CD14-positive monocyte (primary cell): Measurements from ENCODE around the gene CDC42BPG. TPM values are rescaled to one million over a fixed set of nuclear protein-coding genes. Genes with fewer than 3 reads are reported as not detected.

Experiments used
- DNase-seq, 3 donors: peaks; one replicate each; pipeline ENCODE4 v3.0.0-alpha.2; 2011 to 2022
- H2AFZ ChIP-seq: 2 replicates; pipeline ENCODE4 v1.6.0; 2012; ENCODE audit warnings: mild to moderate bottlenecking, low read depth, low read length, inconsistent platforms; ENCODE audit not compliant: insufficient read depth, poor library complexity, severe bottlenecking
- H3K27ac ChIP-seq, 2 donors: 1 replicate in 1 of 2; 2 replicates in 1 of 2; pipeline ENCODE4 v1.5.1; 2012 to 2013; ENCODE audit warnings: low read length in 2 of 2, control low read depth in 1 of 2, inconsistent platforms in 1 of 2, low read depth in 1 of 2, mild to moderate bottlenecking in 1 of 2
- H3K27me3 ChIP-seq, 2 donors: one replicate each; pipeline versions ENCODE4 v1.6.0 to v1.6.1; 2011 to 2013; ENCODE audit warnings: low read length in 2 of 2; ENCODE audit not compliant: control insufficient read depth in 2 of 2, insufficient read depth in 2 of 2
- H3K36me3 ChIP-seq, 2 donors: replicated peaks in 1 of 2; 1 replicate in 1 of 2; 2 replicates in 1 of 2; pipeline versions ENCODE4 v1.5.1 to v1.6.1; 2012 to 2013; ENCODE audit warnings: low read length in 2 of 2, control low read depth in 1 of 2, inconsistent platforms in 1 of 2, mild to moderate bottlenecking in 1 of 2; ENCODE audit not compliant: insufficient read depth in 2 of 2, control insufficient read depth in 1 of 2
- H3K4me1 ChIP-seq, 2 donors: 1 replicate in 1 of 2; 2 replicates in 1 of 2; pipeline versions ENCODE4 v1.5.1 to v1.6.1; 2012 to 2013; ENCODE audit warnings: low read length in 2 of 2, control low read depth in 1 of 2, inconsistent platforms in 1 of 2, mild to moderate bottlenecking in 1 of 2, moderate library complexity in 1 of 2; ENCODE audit not compliant: insufficient read depth in 2 of 2, control insufficient read depth in 1 of 2
- H3K4me2 ChIP-seq: replicated peaks from 2 replicates; pipeline ENCODE3; 2012; ENCODE audit warnings: low read length, moderate library complexity, mild to moderate bottlenecking; ENCODE audit not compliant: poor library complexity, severe bottlenecking; ENCODE audit errors: extremely low read depth
- H3K4me3 ChIP-seq, 3 experiments: fragments of 200-600 bp in 1 of 3; sonication (generic) in 1 of 3; replicated peaks in 1 of 3; 1 replicate in 2 of 3; 2 replicates in 1 of 3; pipeline ENCODE4 v1.5.1; 2011 to 2013; ENCODE audit warnings: low read length in 3 of 3, mild to moderate bottlenecking in 3 of 3, control low read depth in 2 of 3, low read depth in 2 of 3, inconsistent platforms in 1 of 3, moderate library complexity in 1 of 3
- H3K79me2 ChIP-seq: 2 replicates; pipeline ENCODE4 v1.6.0; 2012; ENCODE audit warnings: mild to moderate bottlenecking, control low read depth, inconsistent platforms, low read length, moderate library complexity; ENCODE audit not compliant: insufficient read depth
- H3K9ac ChIP-seq: 2 replicates; pipeline ENCODE4 v1.6.0; 2017; ENCODE audit warnings: low read length, mild to moderate bottlenecking; ENCODE audit not compliant: insufficient read depth, poor library complexity, severe bottlenecking
- H3K9me3 ChIP-seq, 2 donors: replicated peaks in 1 of 2; 1 replicate in 1 of 2; 2 replicates in 1 of 2; pipeline versions ENCODE4 v1.5.1 to v1.6.1; 2012 to 2013; ENCODE audit warnings: low read length in 2 of 2, control low read depth in 1 of 2; ENCODE audit not compliant: control insufficient read depth in 1 of 2, insufficient read depth in 1 of 2
- H4K20me1 ChIP-seq: 2 replicates; pipeline ENCODE4 v1.6.0; 2012; ENCODE audit warnings: mild to moderate bottlenecking, low read length, control low read depth, moderate library complexity; ENCODE audit not compliant: insufficient read depth
- H3K27ac Mint-ChIP-seq, 7 donors: one replicate each; pipeline ENCODE4 v1.8.0; 2020; ENCODE audit warnings: mild to moderate bottlenecking in 7 of 7, mixed read lengths in 7 of 7, moderate library complexity in 6 of 7, inconsistent platforms in 2 of 7
- H3K27me3 Mint-ChIP-seq, 3 donors: one replicate each; pipeline ENCODE4 v1.8.0; 2021 to 2022; ENCODE audit warnings: low read depth in 3 of 3, mild to moderate bottlenecking in 3 of 3, mixed read lengths in 3 of 3, moderate library complexity in 3 of 3, inconsistent platforms in 1 of 3
- H3K36me3 Mint-ChIP-seq, 2 donors: one replicate each; pipeline ENCODE4 v1.8.0; 2020; ENCODE audit warnings: mixed read lengths in 2 of 2, inconsistent platforms in 1 of 2, mild to moderate bottlenecking in 1 of 2
- H3K4me1 Mint-ChIP-seq: one replicate; pipeline ENCODE4 v1.8.0; 2020; ENCODE audit warnings: mild to moderate bottlenecking, mixed read lengths
- H3K4me3 Mint-ChIP-seq, 2 donors: one replicate each; pipeline ENCODE4 v1.8.0; 2020; ENCODE audit warnings: mild to moderate bottlenecking in 2 of 2, mixed read lengths in 2 of 2, moderate library complexity in 1 of 2
- H3K9me3 Mint-ChIP-seq, 7 donors: one replicate each; pipeline ENCODE4 v1.8.0; 2020 to 2022; ENCODE audit warnings: mixed read lengths in 7 of 7, mild to moderate bottlenecking in 6 of 7, moderate library complexity in 6 of 7, inconsistent platforms in 2 of 7
- WGBS: methylation state at CpG from one replicate; pipeline ENCODE4 v1.1.5; 2013; ENCODE audit warnings: missing lambda C conversion rate; ENCODE audit not compliant: insufficient coverage; 5-methylcytosine and 5-hydroxymethylcytosine counted together
- intact Hi-C, 2 donors: fragments of 100-400 bp; cut with micrococcal nuclease; formaldehyde crosslinking; loops; one replicate each; pipeline versions ENCODE4 v1.15.0 to v1.15.1; 2023
- polyA plus RNA-seq, 3 donors: library from polyadenylated mRNA; depleted of rRNA in 1 of 3; unstranded in 2 of 3; stranded (reverse) in 1 of 3; fragments of 300-500 nt in 2 of 3; fragments of >200 nt in 1 of 3; fragmentation: Illumina TruSeq in 2 of 3; gene quantifications; 1 replicate in 2 of 3; 2 replicates in 1 of 3; pipeline ENCODE4 v1.2.3, GENCODE V29; 2012 to 2021
- TF ChIP-seq, protein P1 (sequence below): fragments of 200-600 bp; IDR thresholded peaks from one replicate; pipeline ENCODE4 v1.8.0; 2022; ENCODE audit warnings: antibody characterized with exemption, mild to moderate bottlenecking

The CDC42BPG gene
- polyA plus RNA-seq, 3 donors, result 0.23 TPM; not detected in 2

- Histone ChIP-seq H4K20me1 (peaks cover 78% of the 10 kb centered on the region), H3K79me2 (peaks cover 70% of the 10 kb centered on the region), H3K36me3 (peaks cover 21 to 43% of the 10 kb centered on the region in 2 donors), H3K4me3 (peak overlapping the region; percentile 72 to 100 (median 92)), H3K4me1 (peaks cover 76 to 88% of the 10 kb centered on the region in 2 donors), H3K9ac (peak overlapping the region; percentile 92), H3K9me3 (no peaks in the 10 kb centered on the region), H2AFZ (no peak overlapping the region), H3K27ac (peak overlapping the region; percentile 11 to 98), H3K27me3 (no peaks in the 10 kb centered on the region), H3K4me2 (peak overlapping the region; percentile 100)
- Mint-ChIP-seq H3K27me3 (peaks cover 0 to 13% (median 8%) of the 10 kb centered on the region in 3 donors), H3K4me1 (peaks cover 80% of the 10 kb centered on the region), H3K27ac (peak overlapping the region; percentile 65 to 100 (median 75)), H3K36me3 (peaks cover 56 to 57% of the 10 kb centered on the region in 2 donors), H3K4me3 (peak overlapping the region; percentile 96 to 100), H3K9me3 (peaks cover 0 to 3% (median 0%) of the 10 kb centered on the region in 7 donors)
- WGBS, result 61% methylated on average over 9 of the region's 17 CpGs
- DNase-seq, result peak in 2 of 3 donors; percentile 71 to 76
- intact Hi-C loops, result loop anchor here in 1 of 2 donors (2.0 kb wide), 1 partner anchor 13 kb away; no protein-coding TSS in a partner anchor
- TF ChIP-seq, protein P1, sequence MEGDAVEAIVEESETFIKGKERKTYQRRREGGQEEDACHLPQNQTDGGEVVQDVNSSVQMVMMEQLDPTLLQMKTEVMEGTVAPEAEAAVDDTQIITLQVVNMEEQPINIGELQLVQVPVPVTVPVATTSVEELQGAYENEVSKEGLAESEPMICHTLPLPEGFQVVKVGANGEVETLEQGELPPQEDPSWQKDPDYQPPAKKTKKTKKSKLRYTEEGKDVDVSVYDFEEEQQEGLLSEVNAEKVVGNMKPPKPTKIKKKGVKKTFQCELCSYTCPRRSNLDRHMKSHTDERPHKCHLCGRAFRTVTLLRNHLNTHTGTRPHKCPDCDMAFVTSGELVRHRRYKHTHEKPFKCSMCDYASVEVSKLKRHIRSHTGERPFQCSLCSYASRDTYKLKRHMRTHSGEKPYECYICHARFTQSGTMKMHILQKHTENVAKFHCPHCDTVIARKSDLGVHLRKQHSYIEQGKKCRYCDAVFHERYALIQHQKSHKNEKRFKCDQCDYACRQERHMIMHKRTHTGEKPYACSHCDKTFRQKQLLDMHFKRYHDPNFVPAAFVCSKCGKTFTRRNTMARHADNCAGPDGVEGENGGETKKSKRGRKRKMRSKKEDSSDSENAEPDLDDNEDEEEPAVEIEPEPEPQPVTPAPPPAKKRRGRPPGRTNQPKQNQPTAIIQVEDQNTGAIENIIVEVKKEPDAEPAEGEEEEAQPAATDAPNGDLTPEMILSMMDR, result no peak
These were observed 31.1 kb upstream of the CDC42BPG start for GRCh38 chr11:64875369-64876228.

DNA sequence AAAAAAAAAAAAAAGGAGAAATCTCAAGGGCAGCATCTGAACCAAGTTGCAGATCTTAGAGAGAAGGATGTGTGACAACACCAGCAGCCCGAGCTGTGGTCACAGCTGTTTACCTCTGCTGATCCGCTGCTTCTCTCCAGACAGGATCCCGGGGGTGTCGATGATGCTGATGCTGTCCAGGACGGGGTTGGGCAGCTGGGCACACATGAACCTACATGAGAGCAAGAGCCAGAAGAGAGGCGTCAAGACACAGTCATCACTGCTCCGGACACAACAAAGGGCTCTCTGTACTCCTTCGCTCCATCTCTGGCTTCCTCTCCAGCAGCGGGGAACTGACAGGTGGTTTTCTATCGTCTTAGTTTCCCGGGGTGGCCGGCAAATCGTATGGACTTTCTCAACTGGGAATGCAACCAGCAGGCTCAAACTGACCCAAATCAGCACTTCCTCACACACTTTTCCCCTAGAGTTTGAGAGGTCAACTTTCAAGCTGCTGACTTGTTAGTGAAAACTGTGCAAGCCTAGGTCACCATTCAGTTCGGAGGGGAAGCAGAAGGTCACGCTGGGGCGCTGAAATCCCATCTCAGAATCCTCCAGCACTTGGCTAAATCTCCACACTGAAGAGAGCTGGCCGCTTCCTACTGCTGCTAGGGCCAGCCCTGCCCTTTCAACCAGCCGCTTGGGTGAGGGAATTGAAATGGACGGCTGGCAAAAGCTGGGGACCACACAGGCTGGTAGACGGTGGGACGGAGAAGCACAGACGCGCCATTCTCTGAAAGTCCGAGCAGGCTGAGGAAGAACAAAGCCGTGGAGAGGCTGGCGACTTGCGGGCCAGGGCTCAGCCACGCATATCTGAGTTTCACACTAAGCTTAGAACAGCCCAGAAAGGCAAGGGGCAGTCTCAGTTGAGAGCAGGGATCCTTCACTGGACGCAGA is 30.1 kb upstream of the CDC42BPG start:
- Mint-ChIP-seq H3K36me3 (peaks cover 59 to 61% of the 10 kb centered on the region in 2 donors), H3K9me3 (peaks cover 0 to 3% (median 0%) of the 10 kb centered on the region in 7 donors), H3K27me3 (peaks cover 0 to 9% (median 3%) of the 10 kb centered on the region in 3 donors)

More for the DNA sequence above, 30.1 kb upstream of the CDC42BPG start:
- Histone ChIP-seq H2AFZ (no peak overlapping the region), H3K9ac (no peak overlapping the region), H3K27ac (no peak overlapping the region), H3K79me2 (peaks cover 78% of the 10 kb centered on the region), H3K4me3 (peak overlapping the region in 1 of 3 experiments; percentile 100), H3K9me3 (no peaks in the 10 kb centered on the region), H4K20me1 (peaks cover 88% of the 10 kb centered on the region), H3K4me1 (peaks cover 76 to 88% of the 10 kb centered on the region in 2 donors), H3K4me2 (peak overlapping the region; percentile 51), H3K36me3 (peaks cover 21 to 45% of the 10 kb centered on the region in 2 donors), H3K27me3 (no peaks in the 10 kb centered on the region)
- intact Hi-C loops, result no loop called here
- Mint-ChIP-seq H3K4me1 (peaks cover 80% of the 10 kb centered on the region), H3K27ac (peak overlapping the region in 6 of 7 donors; percentile 20 to 76 (median 49)), H3K4me3 (peak overlapping the region; percentile 96 to 100)
- 92% methylated on average over 18 of the region's 29 CpGs for WGBS
- no peak for DNase-seq
- TF ChIP-seq, protein P1, result no peak
